SKM-1 treated with dmso at 0.1 percent for 144 hours (cell line): ENCODE results near the gene CACNA1B.
"Not testable (repeated sequence)": the region's sequence is repeated elsewhere in the genome, so short reads cannot be mapped to it uniquely, and the experiment has no call there.

ENCODE experiments used
- DNase-seq: peaks from one replicate; lab custom pipeline; 2025; ENCODE audit not compliant: unreplicated experiment; lab: John Stamatoyannopoulos, UW

Gene CACNA1B

GRCh38 chr9:138107039-138107438 lies 229.5 kb downstream of the CACNA1B start:
- not testable (repeated sequence) for DNase-seq

- DNase-seq: no peak
Measured at GRCh38 chr9:138111607-138112006, 234.0 kb downstream of the CACNA1B start.

- no peak for DNase-seq
Measured at GRCh38 chr9:138112090-138112748, 234.6 kb downstream of the CACNA1B start.

- DNase-seq: no peak
Measured at GRCh38 chr9:138112791-138113600, 235.4 kb downstream of the CACNA1B start.

- not testable (repeated sequence) for DNase-seq
Measured at GRCh38 chr9:138113701-138114325, 236.2 kb downstream of the CACNA1B start.

- DNase-seq: no peak
Measured at GRCh38 chr9:138114501-138115245, 237.1 kb downstream of the CACNA1B start.

GRCh38 chr9:138115506-138115905 lies 237.9 kb downstream of the CACNA1B start:
- DNase-seq: no peak

- DNase-seq: no peak
Measured at GRCh38 chr9:138116521-138116920, 238.9 kb downstream of the CACNA1B start.

GRCh38 chr9:138117101-138117750 lies 239.6 kb downstream of the CACNA1B start:
- DNase-seq: no peak

- no peak for DNase-seq
Measured at GRCh38 chr9:138117836-138118235, 240.3 kb downstream of the CACNA1B start.

GRCh38 chr9:138118601-138119071 lies 241.1 kb downstream of the CACNA1B start:
- no peak for DNase-seq

GRCh38 chr9:138119202-138120027 lies 241.8 kb downstream of the CACNA1B start:
- DNase-seq: no peak

- DNase-seq: no peak
Measured at GRCh38 chr9:138120072-138120471, 242.5 kb downstream of the CACNA1B start.

GRCh38 chr9:138120511-138121437 lies 243.2 kb downstream of the CACNA1B start:
- no peak for DNase-seq

GRCh38 chr9:138121438-138122050 lies 244.0 kb downstream of the CACNA1B start:
- no peak for DNase-seq

- no peak for DNase-seq
Measured at GRCh38 chr9:138122201-138122600, 244.6 kb downstream of the CACNA1B start.

- no peak for DNase-seq
Measured at GRCh38 chr9:138122676-138123075, 245.1 kb downstream of the CACNA1B start.

- no peak for DNase-seq
Measured at GRCh38 chr9:138123086-138123485, 245.5 kb downstream of the CACNA1B start.
